Measurements from ENCODE around the gene SBF1. TPM values are rescaled to one million over a fixed set of nuclear protein-coding genes. Genes with fewer than 3 reads are reported as not detected.

Gene SBF1
- total RNA-seq, 2 experiments from 2014 or later: 220 to 227 TPM

DNA sequence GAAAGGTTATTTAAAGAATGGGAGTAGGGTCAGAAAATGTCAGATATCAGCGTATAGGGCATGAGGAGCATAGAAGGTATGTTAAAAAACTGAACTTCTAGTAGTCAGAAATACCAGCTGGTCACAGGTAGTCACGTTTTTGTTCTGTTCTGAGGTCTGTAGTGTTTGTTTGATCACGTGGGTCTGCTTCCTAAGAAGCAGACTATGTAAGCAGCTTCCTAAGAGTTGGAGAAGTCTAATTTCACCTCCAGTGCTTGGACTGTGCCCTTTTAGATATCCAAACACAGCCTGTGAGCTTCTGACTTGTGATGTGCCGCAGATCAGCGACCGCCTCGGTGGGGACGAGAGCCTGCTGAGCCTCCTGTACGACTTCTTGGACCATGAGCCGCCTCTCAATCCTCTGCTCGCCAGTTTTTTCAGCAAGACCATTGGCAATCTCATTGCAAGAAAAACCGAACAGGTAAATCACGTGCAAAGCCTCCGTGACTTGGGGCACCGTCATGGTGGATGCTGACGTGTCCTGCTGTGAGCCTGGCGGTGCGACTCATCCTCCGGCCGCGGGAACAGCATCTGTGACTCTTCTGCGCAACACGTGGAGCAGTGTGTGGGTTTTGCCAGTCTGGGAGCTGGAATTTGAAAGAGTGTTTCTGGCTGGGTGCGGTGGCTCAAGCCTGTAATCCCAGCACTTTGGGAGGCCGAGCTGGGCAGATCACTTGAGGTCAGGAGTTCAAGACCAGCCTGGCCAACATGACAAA lies 68.2 kb downstream of the SBF1 start:
- H3K4me3 ChIP-seq (ENCODE audit: low read length): no peak overlapping the region
- H3K27me3 ChIP-seq (ENCODE audit: control insufficient read depth in 1 of 2, insufficient read depth in 2 of 2, low read length in 2 of 2): no peaks in the 10 kb centered on the region
- peaks cover 26% of the 10 kb centered on the region for H3K36me3 ChIP-seq (ENCODE audit: insufficient read depth, low read length)
- peaks cover 57% of the 10 kb centered on the region for H3K36me3 Mint-ChIP-seq (ENCODE audit: low read depth)
- ATAC-seq (ENCODE audit: poor library complexity) (no peak), DNase-seq (no peak)
- CTCF ChIA-PET: interaction anchor here (0.6 kb wide), 1 partner anchor 213 kb away, joined by 3 read pairs; no protein-coding TSS in a partner anchor
- intact Hi-C loops (cut with DNase I, micrococcal nuclease): no loop called here
- no peaks in the 10 kb centered on the region for H3K27me3 Mint-ChIP-seq
- TF ChIP-seq, protein P1, sequence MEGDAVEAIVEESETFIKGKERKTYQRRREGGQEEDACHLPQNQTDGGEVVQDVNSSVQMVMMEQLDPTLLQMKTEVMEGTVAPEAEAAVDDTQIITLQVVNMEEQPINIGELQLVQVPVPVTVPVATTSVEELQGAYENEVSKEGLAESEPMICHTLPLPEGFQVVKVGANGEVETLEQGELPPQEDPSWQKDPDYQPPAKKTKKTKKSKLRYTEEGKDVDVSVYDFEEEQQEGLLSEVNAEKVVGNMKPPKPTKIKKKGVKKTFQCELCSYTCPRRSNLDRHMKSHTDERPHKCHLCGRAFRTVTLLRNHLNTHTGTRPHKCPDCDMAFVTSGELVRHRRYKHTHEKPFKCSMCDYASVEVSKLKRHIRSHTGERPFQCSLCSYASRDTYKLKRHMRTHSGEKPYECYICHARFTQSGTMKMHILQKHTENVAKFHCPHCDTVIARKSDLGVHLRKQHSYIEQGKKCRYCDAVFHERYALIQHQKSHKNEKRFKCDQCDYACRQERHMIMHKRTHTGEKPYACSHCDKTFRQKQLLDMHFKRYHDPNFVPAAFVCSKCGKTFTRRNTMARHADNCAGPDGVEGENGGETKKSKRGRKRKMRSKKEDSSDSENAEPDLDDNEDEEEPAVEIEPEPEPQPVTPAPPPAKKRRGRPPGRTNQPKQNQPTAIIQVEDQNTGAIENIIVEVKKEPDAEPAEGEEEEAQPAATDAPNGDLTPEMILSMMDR (IDR thresholded peaks at IDR 0.05): no peak
- no peaks in the 10 kb centered on the region for H3K9me3 Mint-ChIP-seq
- POLR2A ChIA-PET: no interaction called here
- H3K27ac ChIP-seq (ENCODE audit: low read depth in 1 of 2, low read length in 2 of 2): no peak overlapping the region
- no peaks in the 10 kb centered on the region for H3K9me3 ChIP-seq (ENCODE audit: control insufficient read depth in 1 of 2, insufficient read depth in 1 of 2, low read length in 2 of 2)
- peaks cover 4% of the 10 kb centered on the region for H3K4me1 Mint-ChIP-seq (ENCODE audit: low read depth)
- no peak overlapping the region for H3K4me3 Mint-ChIP-seq
- peaks cover 7% of the 10 kb centered on the region for H3K4me1 ChIP-seq (ENCODE audit: insufficient read depth, low read length)
- H3K27ac Mint-ChIP-seq: no peak overlapping the region

DNA sequence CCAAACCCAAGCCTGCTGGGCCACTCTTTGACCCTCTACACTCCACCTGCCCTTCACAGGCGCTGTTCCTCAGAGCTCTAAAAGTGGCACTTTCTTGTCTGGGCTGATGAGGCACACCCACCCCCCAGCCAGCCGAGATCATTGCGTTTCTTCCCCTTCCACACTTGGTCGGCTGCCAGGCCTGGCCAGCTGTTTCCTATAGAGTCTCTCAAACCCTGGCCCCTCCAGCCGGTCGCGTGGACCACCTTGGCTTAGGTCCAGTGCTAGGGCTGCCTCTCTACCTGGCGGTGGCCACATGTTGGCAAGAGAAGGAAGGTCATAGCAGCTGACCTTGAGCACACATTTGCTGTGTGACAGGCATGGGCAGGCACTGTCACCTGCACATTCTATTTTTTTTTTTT lies 71.1 kb downstream of the SBF1 start:
- Histone ChIP-seq H3K27me3 (ENCODE audit: control insufficient read depth in 1 of 2, insufficient read depth in 2 of 2, low read length in 2 of 2) (no peaks in the 10 kb centered on the region), H3K27ac (ENCODE audit: low read depth in 1 of 2, low read length in 2 of 2) (no peak overlapping the region), H3K9me3 (ENCODE audit: control insufficient read depth in 1 of 2, insufficient read depth in 1 of 2, low read length in 2 of 2) (no peaks in the 10 kb centered on the region), H3K36me3 (ENCODE audit: insufficient read depth, low read length) (peaks cover 32% of the 10 kb centered on the region), H3K4me3 (ENCODE audit: low read length) (no peak overlapping the region), H3K4me1 (ENCODE audit: insufficient read depth, low read length) (peaks cover 18% of the 10 kb centered on the region)
- intact Hi-C loops (cut with DNase I, micrococcal nuclease): no loop called here
- POLR2A ChIA-PET: interaction anchor here (1.0 kb wide), 1 partner anchor 60 kb away, joined by 3 read pairs; no protein-coding TSS in a partner anchor
- Mint-ChIP-seq H3K4me3 (no peak overlapping the region), H3K27me3 (no peaks in the 10 kb centered on the region), H3K9me3 (no peaks in the 10 kb centered on the region), H3K4me1 (ENCODE audit: low read depth) (peaks cover 18% of the 10 kb centered on the region), H3K36me3 (ENCODE audit: low read depth) (peaks cover 59% of the 10 kb centered on the region), H3K27ac (peak overlapping the region; percentile 17)
- ATAC-seq (ENCODE audit: poor library complexity): no peak
- DNase-seq: no peak
- TF ChIP-seq, protein P1 (IDR thresholded peaks at IDR 0.05): no peak
- CTCF ChIA-PET: no interaction called here

- H3K4me1 ChIP-seq (ENCODE audit: insufficient read depth, low read length): peaks cover 18% of the 10 kb centered on the region
- peaks cover 18% of the 10 kb centered on the region for H3K4me1 Mint-ChIP-seq (ENCODE audit: low read depth)
- no peak overlapping the region for H3K27ac Mint-ChIP-seq
- no peak overlapping the region for H3K27ac ChIP-seq (ENCODE audit: low read depth in 1 of 2, low read length in 2 of 2)
- H3K9me3 ChIP-seq (ENCODE audit: control insufficient read depth in 1 of 2, insufficient read depth in 1 of 2, low read length in 2 of 2): no peaks in the 10 kb centered on the region
- H3K4me3 Mint-ChIP-seq: no peak overlapping the region
- TF ChIP-seq, protein P1 (IDR thresholded peaks at IDR 0.05): no peak
- peaks cover 32% of the 10 kb centered on the region for H3K36me3 ChIP-seq (ENCODE audit: insufficient read depth, low read length)
- intact Hi-C loops (cut with DNase I, micrococcal nuclease): no loop called here
- ChIA-PET CTCF (interaction anchor here (1.0 kb wide), 1 partner anchor 25 kb away, joined by 4 read pairs; no protein-coding TSS in a partner anchor), POLR2A (no interaction called here)
- H3K27me3 ChIP-seq (ENCODE audit: control insufficient read depth in 1 of 2, insufficient read depth in 2 of 2, low read length in 2 of 2): no peaks in the 10 kb centered on the region
- H3K4me3 ChIP-seq (ENCODE audit: low read length): no peak overlapping the region
- H3K9me3 Mint-ChIP-seq: no peaks in the 10 kb centered on the region
- ATAC-seq (ENCODE audit: poor library complexity): no peak
- H3K36me3 Mint-ChIP-seq (ENCODE audit: low read depth): peaks cover 46% of the 10 kb centered on the region
- no peak for DNase-seq
- no peaks in the 10 kb centered on the region for H3K27me3 Mint-ChIP-seq
Measured at GRCh38 chr22:50401907-50402306, 72.9 kb downstream of the SBF1 start.
